CD8-positive, alpha-beta memory T cell (primary cell): ENCODE data around the gene DGCR8. TPM values are rescaled to one million over a fixed set of nuclear protein-coding genes. Genes with fewer than 3 reads are reported as not detected.

Experiments used
- CTCF ChIA-PET: fragments of 350-600 bp; sonication (Branson Sonifier 250); formaldehyde crosslinking; loops from one replicate; lab custom pipeline; 2021; ENCODE audit warnings: antibody characterized with exemption; lab: Charles Lee
- POLR2A ChIA-PET: fragments of 350-600 bp; sonication (Branson Sonifier 250); formaldehyde crosslinking; loops from one replicate; lab custom pipeline; 2021; ENCODE audit warnings: antibody characterized with exemption; lab: Charles Lee
- DNase-seq, 5 donors: peaks; one replicate each; pipeline versions ENCODE4 v3.0.0 to v3.0.0-alpha.2; 2020 to 2022; ENCODE audit warnings: mixed read lengths in 1 of 5
- H3K27ac ChIP-seq: one replicate; pipeline ENCODE4 v1.7.0; 2013; ENCODE audit warnings: low read depth, mild to moderate bottlenecking, low read length, moderate library complexity
- H3K27me3 ChIP-seq: 2 replicates; pipeline ENCODE4 v1.7.0; 2013; ENCODE audit warnings: low read length, mild to moderate bottlenecking; ENCODE audit not compliant: insufficient read depth, poor library complexity, severe bottlenecking
- H3K36me3 ChIP-seq: 2 replicates; pipeline ENCODE4 v1.7.0; 2013; ENCODE audit warnings: mild to moderate bottlenecking, low read length, moderate library complexity; ENCODE audit not compliant: insufficient read depth
- H3K4me1 ChIP-seq: 2 replicates; pipeline ENCODE4 v1.7.0; 2013; ENCODE audit warnings: mild to moderate bottlenecking, low read length, moderate library complexity; ENCODE audit not compliant: insufficient read depth
- H3K4me3 ChIP-seq: 2 replicates; pipeline ENCODE4 v1.7.0; 2013; ENCODE audit warnings: mild to moderate bottlenecking, low read length
- H3K9me3 ChIP-seq: 2 replicates; pipeline ENCODE4 v1.7.0; 2013; ENCODE audit warnings: mild to moderate bottlenecking, low read length
- H3K27ac Mint-ChIP-seq, 8 donors: one replicate each; pipeline ENCODE4 v1.8.0; 2020 to 2021; ENCODE audit warnings: mixed read lengths in 8 of 8, mild to moderate bottlenecking in 6 of 8, inconsistent platforms in 3 of 8, moderate library complexity in 3 of 8
- H3K27me3 Mint-ChIP-seq, 2 donors: one replicate each; pipeline ENCODE4 v1.8.0; 2020 to 2021; ENCODE audit warnings: mixed read lengths in 2 of 2, mild to moderate bottlenecking in 1 of 2, moderate library complexity in 1 of 2
- H3K36me3 Mint-ChIP-seq, 3 donors: one replicate each; pipeline ENCODE4 v1.8.0; 2020 to 2021; ENCODE audit warnings: mixed read lengths in 3 of 3, inconsistent platforms in 1 of 3, mild to moderate bottlenecking in 1 of 3
- H3K4me1 Mint-ChIP-seq, 3 donors: one replicate each; pipeline ENCODE4 v1.8.0; 2020 to 2021; ENCODE audit warnings: mixed read lengths in 3 of 3, inconsistent platforms in 1 of 3, mild to moderate bottlenecking in 1 of 3
- H3K4me3 Mint-ChIP-seq, 7 donors: one replicate each; pipeline ENCODE4 v1.8.0; 2020 to 2021; ENCODE audit warnings: mixed read lengths in 7 of 7, mild to moderate bottlenecking in 6 of 7, moderate library complexity in 4 of 7, inconsistent platforms in 2 of 7
- H3K9me3 Mint-ChIP-seq, 5 donors: one replicate each; pipeline ENCODE4 v1.8.0; 2020 to 2022; ENCODE audit warnings: mixed read lengths in 5 of 5, mild to moderate bottlenecking in 3 of 5, moderate library complexity in 2 of 5, inconsistent platforms in 1 of 5
- polyA plus RNA-seq: library from polyadenylated mRNA; unstranded; fragments of 300-500 nt; fragmentation: Illumina TruSeq; gene quantifications from one replicate; pipeline ENCODE4 v1.2.3, GENCODE V29; 2021
- total RNA-seq, 2 experiments: library from RNA; stranded (reverse); gene quantifications; one replicate each; pipeline ENCODE4 v1.2.3, GENCODE V29; 2021

The DGCR8 gene
- total and polyA plus RNA-seq, 3 experiments from 2014 or later = 10.6 to 73.8 (median 68.6) TPM

DNA sequence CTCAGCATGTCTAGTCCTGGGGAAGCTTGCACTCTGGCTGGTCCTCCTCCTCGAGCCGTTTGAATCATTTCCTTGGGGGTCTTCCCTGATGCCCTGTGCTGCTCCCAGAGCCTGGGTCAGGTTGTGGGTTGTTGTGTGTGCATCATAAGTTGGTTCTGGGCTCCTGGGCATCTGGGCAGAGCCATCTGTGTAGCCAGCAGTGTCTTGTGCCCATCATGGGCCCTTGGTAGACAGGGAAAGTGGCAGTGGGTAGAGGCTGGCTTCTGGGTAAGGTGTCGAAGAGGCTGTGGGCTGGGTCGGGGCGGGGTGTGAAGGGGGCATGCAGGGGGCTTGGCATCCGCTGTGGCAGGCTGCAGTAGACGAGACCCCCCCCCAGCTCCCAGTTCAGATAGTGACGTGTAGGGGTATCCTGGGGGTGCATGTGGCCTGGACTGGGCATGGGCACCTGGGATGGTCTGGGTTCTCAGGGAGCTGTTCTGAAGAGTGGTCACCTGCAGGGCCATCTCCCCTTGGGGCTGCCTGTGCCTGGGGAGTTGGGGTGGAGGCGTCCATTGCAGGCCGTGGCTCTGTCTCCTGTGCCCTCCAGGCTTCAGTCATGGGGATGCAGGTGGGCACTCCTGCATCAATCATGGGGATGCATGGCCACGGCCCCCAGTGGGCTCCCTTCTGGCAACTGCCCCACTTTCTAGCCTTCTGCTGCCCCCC, 44.2 kb downstream of the DGCR8 start:
- Mint-ChIP-seq H3K4me3 (no peak overlapping the region), H3K9me3 (no peaks in the 10 kb centered on the region), H3K27ac (peak overlapping the region in 2 of 8 donors; percentile 48 to 75), H3K27me3 (no peaks in the 10 kb centered on the region), H3K36me3 (peaks cover 0 to 68% (median 2%) of the 10 kb centered on the region in 3 donors), H3K4me1 (peaks cover 20 to 39% (median 25%) of the 10 kb centered on the region in 3 donors)
- H3K4me3 ChIP-seq = no peak overlapping the region
- ChIA-PET CTCF (interaction anchor here (1.1 to 1.5 kb wide), 2 partner anchors 13 to 23 kb away, joined by 3 read pairs; no protein-coding TSS in a partner anchor), POLR2A (no interaction called here)
- H3K9me3 ChIP-seq = no peaks in the 10 kb centered on the region
- peaks cover 43% of the 10 kb centered on the region for H3K36me3 ChIP-seq
- DNase-seq = no peak
- H3K27ac ChIP-seq = no peak overlapping the region
- H3K27me3 ChIP-seq = no peaks in the 10 kb centered on the region
- H3K4me1 ChIP-seq = peaks cover 12% of the 10 kb centered on the region

DNA sequence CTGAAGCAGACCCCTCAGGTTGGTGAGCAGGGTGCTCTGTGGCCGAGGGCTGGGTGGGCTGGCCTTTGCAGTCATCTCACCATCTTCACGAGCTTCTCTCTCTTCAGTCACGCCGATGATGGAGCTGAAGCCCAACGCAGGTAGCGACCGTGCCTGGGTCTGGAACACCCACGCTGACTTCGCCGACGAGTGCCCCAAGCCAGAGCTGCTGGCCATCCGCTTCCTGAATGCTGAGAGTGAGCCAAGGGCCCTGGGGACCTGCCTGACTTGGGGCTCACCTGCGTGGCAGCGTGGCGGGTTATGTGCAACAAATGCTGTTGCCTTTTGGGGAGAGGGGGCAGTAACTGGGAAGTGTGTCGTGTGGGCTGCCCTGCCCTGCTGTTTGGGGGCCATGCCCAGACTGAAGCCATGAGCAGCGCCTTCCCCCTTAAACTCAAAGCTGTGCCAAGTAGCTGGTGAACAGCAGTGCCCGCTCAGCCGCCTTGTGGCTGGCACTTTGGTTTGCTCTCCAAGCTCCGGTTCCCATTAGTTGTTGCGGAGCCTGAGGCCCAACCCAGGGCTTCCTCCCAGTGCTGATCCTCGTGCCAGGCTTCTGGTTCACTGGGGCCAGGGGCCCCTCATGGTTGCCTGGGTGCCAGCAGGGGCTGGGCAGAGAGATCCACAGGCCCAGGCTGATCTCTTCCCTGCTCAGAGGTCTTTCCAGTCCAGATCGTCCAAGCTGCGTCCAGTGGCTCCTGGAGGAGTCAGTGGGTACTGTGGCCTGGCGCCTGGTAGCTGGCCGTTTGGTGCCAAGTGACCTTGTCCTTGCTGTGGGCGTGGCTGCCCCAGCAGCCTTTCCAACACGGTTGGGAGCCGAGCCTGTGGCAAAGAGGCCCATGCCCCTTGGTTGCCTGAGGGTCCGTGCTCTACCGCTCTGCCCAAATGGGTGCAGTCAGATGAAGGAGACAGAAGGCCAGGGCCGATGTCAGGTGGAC, 45.4 kb downstream of the DGCR8 start:
- Mint-ChIP-seq H3K4me1 (peaks cover 16 to 38% (median 23%) of the 10 kb centered on the region in 3 donors), H3K36me3 (peaks cover 0 to 55% (median 2%) of the 10 kb centered on the region in 3 donors), H3K4me3 (no peak overlapping the region), H3K27me3 (no peaks in the 10 kb centered on the region), H3K27ac (peak overlapping the region in 2 of 8 donors; percentile 33 to 48), H3K9me3 (no peaks in the 10 kb centered on the region)
- H3K4me3 ChIP-seq = no peak overlapping the region
- peaks cover 32% of the 10 kb centered on the region for H3K36me3 ChIP-seq
- H3K4me1 ChIP-seq = peaks cover 14% of the 10 kb centered on the region
- DNase-seq = no peak
- H3K27ac ChIP-seq = no peak overlapping the region
- H3K9me3 ChIP-seq = no peaks in the 10 kb centered on the region
- H3K27me3 ChIP-seq = no peaks in the 10 kb centered on the region
- POLR2A ChIA-PET = no interaction called here
- CTCF ChIA-PET = interaction anchor here (1.5 kb wide), 1 partner anchor 15 kb away, joined by 3 read pairs; no protein-coding TSS in a partner anchor

DNA sequence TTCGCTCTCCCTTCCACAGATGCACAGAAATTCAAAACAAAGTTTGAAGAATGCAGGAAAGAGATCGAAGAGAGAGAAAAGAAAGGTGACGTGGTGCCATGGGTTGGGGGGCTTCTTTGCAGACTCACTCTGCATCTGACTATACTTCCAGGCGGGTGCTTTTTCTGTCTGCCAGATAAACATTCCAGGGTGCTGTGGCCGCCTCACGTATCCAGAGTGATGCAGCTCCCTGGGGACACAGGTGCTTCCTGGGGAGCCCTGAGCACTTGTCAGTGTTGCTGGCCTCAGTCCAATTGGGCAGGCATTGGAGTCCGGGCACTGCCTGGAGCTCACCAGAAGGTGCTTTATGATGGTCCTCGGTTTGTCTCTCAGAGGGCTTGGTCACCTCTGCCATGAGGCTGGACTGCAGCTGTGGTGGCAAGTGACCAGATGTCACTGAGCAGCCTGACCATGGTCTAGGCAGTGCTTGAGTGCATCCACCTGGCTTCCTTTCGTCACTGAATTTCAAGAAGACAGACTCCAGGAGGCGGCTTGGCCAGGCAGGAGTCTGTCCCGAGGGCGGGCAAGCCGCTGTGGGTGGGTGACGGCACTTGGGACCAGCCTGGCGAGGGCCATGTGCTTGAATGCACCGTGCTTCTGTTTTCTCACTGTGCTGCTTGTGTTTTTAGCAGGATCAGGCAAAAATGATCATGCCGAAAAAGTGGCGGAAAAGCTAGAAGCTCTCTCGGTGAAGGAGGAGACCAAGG, 46.4 kb downstream of the DGCR8 start:
- Mint-ChIP-seq H3K27ac (peak overlapping the region in 2 of 8 donors; percentile 32 to 79), H3K27me3 (no peaks in the 10 kb centered on the region), H3K9me3 (no peaks in the 10 kb centered on the region), H3K4me1 (peaks cover 16 to 33% (median 23%) of the 10 kb centered on the region in 3 donors), H3K4me3 (no peak overlapping the region), H3K36me3 (peaks cover 0 to 51% (median 2%) of the 10 kb centered on the region in 3 donors)
- H3K27me3 ChIP-seq = no peaks in the 10 kb centered on the region
- H3K9me3 ChIP-seq = no peaks in the 10 kb centered on the region
- H3K4me1 ChIP-seq = peaks cover 18% of the 10 kb centered on the region
- no peak overlapping the region for H3K4me3 ChIP-seq
- no peak for DNase-seq
- ChIA-PET POLR2A (no interaction called here), CTCF (no interaction called here)
- peaks cover 26% of the 10 kb centered on the region for H3K36me3 ChIP-seq
- H3K27ac ChIP-seq = no peak overlapping the region

DNA sequence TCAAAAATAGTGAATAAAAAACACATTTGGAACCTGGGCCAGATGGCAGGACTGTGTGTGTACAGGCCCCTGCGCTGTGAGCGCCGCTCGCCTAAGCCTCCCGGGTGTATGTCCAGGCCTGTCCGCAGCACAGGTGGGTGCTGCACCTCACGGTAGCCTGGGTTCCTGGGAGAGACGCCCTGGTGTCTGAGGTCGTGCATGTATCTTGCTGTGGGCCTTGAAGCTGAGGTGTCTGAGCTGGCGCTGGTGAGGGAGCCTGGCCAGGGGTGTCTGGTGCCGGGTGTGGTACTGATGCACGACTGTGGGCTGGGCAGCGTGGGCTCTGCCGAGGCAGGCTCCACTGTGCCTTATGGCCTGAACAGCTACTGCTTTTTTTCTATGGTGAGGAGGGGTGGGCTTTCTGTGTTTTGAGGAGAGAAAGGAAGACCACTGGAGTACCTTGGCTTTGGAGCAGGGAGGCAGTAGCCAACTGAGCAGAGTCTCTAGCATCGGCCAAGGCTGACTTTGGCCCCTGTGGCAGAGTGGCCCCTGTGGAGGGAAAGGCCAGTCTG, 47.4 kb downstream of the DGCR8 start:
- no peak overlapping the region for H3K4me3 ChIP-seq
- ChIA-PET POLR2A (no interaction called here), CTCF (interaction anchor here (3.5 kb wide), 1 partner anchor 155 kb away, joined by 25 read pairs; no protein-coding TSS in a partner anchor)
- peaks cover 19% of the 10 kb centered on the region for H3K4me1 ChIP-seq
- no peak for DNase-seq
- H3K4me3 Mint-ChIP-seq = no peak overlapping the region
- peaks cover 16% of the 10 kb centered on the region for H3K36me3 ChIP-seq
- no peaks in the 10 kb centered on the region for H3K9me3 Mint-ChIP-seq
- H3K4me1 Mint-ChIP-seq = peaks cover 11 to 25% (median 13%) of the 10 kb centered on the region in 3 donors
- no peaks in the 10 kb centered on the region for H3K9me3 ChIP-seq
- no peaks in the 10 kb centered on the region for H3K27me3 ChIP-seq
- no peak overlapping the region for H3K27ac ChIP-seq
- H3K27ac Mint-ChIP-seq = peak overlapping the region in 3 of 8 donors; percentile 44 to 79 (median 58)
- peaks cover 0 to 42% (median 2%) of the 10 kb centered on the region in 3 donors for H3K36me3 Mint-ChIP-seq
- H3K27me3 Mint-ChIP-seq = no peaks in the 10 kb centered on the region

DNA sequence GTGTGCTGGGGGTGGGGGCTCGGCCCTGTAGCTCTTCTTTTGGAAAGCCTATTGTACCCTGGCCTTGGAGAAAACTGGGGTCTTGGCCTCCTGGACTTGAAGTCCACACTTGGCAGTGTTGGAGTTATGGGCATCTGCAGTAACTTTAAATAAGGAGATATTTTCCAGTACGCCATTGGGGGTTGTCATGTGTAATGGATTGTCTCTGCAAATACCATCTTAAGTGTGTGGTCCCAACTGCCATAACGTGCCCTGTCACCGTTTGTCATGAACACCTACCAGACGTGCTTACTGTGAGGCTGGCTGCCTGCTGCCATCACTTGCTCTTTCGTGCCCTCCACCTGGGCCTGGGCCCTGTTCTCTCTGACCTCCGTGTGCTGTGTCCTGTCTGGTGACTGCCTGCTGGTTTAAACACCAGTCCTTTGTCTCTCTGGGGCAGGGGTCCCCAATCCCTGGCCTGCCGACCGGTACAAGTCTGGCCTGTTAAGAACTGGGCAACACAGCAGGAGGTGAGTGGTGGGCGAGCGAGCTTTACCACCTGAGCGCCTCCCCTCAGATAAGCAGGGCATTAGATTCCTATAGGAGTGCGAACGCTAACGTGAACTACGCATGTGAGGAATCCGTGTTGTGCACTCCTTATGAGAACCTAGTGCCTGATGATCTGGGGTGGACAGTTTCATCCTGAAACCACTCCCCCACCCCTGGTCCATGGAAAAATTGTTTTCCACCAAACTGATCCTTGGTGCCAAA, 48.0 kb downstream of the DGCR8 start:
- Histone ChIP-seq H3K27ac (no peak overlapping the region), H3K36me3 (peaks cover 16% of the 10 kb centered on the region), H3K27me3 (no peaks in the 10 kb centered on the region), H3K4me3 (no peak overlapping the region), H3K4me1 (peaks cover 25% of the 10 kb centered on the region), H3K9me3 (no peaks in the 10 kb centered on the region)
- Mint-ChIP-seq H3K27me3 (no peaks in the 10 kb centered on the region), H3K4me3 (peak overlapping the region in 1 of 7 donors; percentile 86), H3K9me3 (no peaks in the 10 kb centered on the region), H3K27ac (peak overlapping the region in 3 of 8 donors; percentile 58 to 92 (median 79)), H3K36me3 (peaks cover 0 to 41% (median 2%) of the 10 kb centered on the region in 3 donors), H3K4me1 (peaks cover 10 to 30% (median 13%) of the 10 kb centered on the region in 3 donors)
- POLR2A ChIA-PET = no interaction called here
- DNase-seq = no peak
- CTCF ChIA-PET = interaction anchor here (1.3 to 3.5 kb wide), 5 partner anchors 10 to 155 kb away, joined by 3 to 25 read pairs (median 5); no protein-coding TSS in a partner anchor

DNA sequence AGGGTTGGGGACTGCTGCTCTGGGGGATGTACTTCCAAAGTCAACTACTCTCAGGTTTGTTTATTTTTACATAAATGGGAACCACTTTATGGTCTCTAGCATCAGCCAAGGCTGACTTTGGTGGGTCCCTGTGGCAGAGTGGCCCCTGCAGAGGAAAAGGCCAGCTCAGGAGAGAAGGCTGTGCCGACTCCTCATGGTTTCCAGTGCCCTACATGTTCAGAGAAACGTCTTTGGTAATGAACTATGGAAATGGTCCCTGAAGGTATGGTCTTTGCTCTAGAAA, 48.5 kb downstream of the DGCR8 start:
- peak overlapping the region in 4 of 8 donors; percentile 24 to 92 (median 38) for H3K27ac Mint-ChIP-seq
- CTCF ChIA-PET = interaction anchor here (1.3 to 3.5 kb wide), 7 partner anchors 10 to 164 kb away, joined by 3 to 25 read pairs (median 5); no protein-coding TSS in a partner anchor
- peaks cover 0 to 41% (median 2%) of the 10 kb centered on the region in 3 donors for H3K36me3 Mint-ChIP-seq
- Histone ChIP-seq H3K27me3 (no peaks in the 10 kb centered on the region), H3K36me3 (peaks cover 14% of the 10 kb centered on the region), H3K9me3 (no peaks in the 10 kb centered on the region), H3K4me1 (peaks cover 25% of the 10 kb centered on the region), H3K4me3 (no peak overlapping the region), H3K27ac (no peak overlapping the region)
- H3K4me3 Mint-ChIP-seq = peak overlapping the region in 1 of 7 donors; percentile 86
- DNase-seq = no peak
- peaks cover 13 to 32% (median 15%) of the 10 kb centered on the region in 3 donors for H3K4me1 Mint-ChIP-seq
- POLR2A ChIA-PET = interaction anchor here (1.2 kb wide), 1 partner anchor 11 kb away, joined by 6 read pairs; the partner anchor contains the start of gene TRMT2A
- H3K27me3 Mint-ChIP-seq = no peaks in the 10 kb centered on the region
- H3K9me3 Mint-ChIP-seq = no peaks in the 10 kb centered on the region
